ENCODE measurements around the gene WWOX.

WWOX gene

DNA sequence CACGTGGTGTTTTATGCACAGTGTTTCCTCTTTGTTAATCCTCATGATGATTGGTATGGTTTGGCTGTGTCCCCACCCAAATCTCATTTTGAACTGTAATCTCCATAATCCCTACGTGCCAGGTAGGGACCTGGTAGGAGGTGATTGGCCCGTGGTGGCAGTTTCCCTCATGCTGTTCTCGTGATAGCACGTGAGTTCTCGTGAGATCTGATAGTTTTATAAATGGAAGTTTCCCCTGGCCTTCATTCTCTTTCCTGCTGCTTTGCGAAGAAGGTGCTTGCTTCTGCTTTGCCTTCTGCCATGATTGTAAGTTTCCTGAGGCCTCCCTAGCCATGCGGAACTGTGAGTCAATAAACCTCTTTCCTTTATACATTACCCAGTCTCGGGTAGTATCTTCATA lies 115.8 kb downstream of the WWOX start:
- in situ Hi-C loops (cut with HindIII; ENCODE audit: low pct_unique_long_range_greater_than_20kb, low sequenced_read_pairs), result no loop called here
- no peak for TF ChIP-seq JUND (IDR thresholded peaks at IDR 0.05; ENCODE audit: low read depth)
- DNase-seq (ENCODE audit: low read depth in 1 of 2, low spot score in 1 of 2), result no peak

DNA sequence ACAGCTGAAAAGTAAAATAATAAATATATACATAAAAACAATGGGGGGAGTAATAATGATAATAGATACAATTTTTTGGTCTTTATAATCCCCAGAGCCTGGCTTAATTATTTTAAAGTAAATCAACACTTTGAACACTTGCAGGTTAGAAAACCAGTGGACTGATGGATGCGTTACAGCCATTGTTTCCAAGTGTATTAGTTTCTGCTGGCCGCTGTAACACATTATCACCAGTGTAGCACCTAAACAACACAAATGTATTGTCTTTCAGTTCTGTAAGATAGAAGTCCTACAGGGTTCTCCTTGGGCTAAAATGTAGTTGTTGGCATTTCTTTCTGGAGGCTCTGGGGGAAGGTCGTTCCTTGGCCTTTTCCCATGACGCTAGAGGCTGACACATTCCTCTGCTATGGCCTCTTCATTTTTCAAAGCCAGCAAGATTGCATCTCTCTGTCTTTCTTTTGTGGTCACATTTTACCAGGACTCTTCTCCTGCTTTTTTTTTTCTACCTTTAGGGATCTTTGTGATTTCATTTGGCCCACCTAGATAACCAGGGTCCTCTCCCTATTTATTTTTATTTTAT lies 116.8 kb downstream of the WWOX start:
- in situ Hi-C loops (cut with HindIII; ENCODE audit: low pct_unique_long_range_greater_than_20kb, low sequenced_read_pairs), result no loop called here
- no peak for TF ChIP-seq JUND (IDR thresholded peaks at IDR 0.05; ENCODE audit: low read depth)
- no peak for DNase-seq (ENCODE audit: low read depth in 1 of 2, low spot score in 1 of 2)

DNA sequence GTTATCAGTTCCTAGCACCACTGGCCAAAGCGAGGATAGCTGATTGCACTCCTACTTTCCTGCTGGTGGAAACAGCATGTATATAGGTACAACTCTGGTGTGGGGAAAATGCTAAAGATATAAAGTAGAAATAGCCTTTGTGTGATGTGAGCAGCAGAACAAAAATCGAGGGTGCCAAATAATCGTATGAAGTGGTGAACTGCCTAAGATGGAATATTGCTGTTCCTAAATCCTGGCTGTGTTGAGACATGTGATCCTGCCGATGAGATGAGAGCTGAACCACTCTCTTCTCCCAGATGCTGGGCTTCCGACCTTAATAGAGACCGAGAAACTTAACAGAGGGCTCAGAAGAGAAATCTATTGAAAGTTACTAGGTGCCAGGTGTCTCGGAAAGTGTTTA lies 117.8 kb downstream of the WWOX start:
- no peak for DNase-seq (ENCODE audit: low read depth in 1 of 2, low spot score in 1 of 2)
- in situ Hi-C loops (cut with HindIII; ENCODE audit: low pct_unique_long_range_greater_than_20kb, low sequenced_read_pairs), result no loop called here
- no peak for TF ChIP-seq JUND (IDR thresholded peaks at IDR 0.05; ENCODE audit: low read depth)

DNA sequence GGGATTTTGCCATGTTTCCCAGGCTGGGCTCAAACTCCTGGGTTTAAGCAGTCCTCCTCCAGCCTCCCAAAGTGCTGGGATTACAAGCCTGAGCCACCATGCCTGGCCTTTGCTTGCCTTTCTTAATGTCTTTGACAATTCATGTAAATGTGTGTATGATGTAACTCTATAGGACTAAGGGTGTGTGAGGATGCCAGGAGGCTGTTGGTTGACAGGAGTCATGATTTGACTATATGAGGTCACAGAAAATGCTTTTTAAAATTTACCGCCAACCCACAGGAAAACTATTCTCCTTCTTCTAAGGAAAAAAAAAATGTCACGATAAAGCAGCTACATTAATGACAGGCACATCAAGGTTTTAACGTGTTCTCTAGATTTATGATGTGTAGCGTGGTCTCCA lies 118.8 kb downstream of the WWOX start:
- no peak for DNase-seq (ENCODE audit: low read depth in 1 of 2, low spot score in 1 of 2)
- in situ Hi-C loops (cut with HindIII; ENCODE audit: low pct_unique_long_range_greater_than_20kb, low sequenced_read_pairs), result no loop called here
- TF ChIP-seq JUND (IDR thresholded peaks at IDR 0.05; ENCODE audit: low read depth), result no peak

DNA sequence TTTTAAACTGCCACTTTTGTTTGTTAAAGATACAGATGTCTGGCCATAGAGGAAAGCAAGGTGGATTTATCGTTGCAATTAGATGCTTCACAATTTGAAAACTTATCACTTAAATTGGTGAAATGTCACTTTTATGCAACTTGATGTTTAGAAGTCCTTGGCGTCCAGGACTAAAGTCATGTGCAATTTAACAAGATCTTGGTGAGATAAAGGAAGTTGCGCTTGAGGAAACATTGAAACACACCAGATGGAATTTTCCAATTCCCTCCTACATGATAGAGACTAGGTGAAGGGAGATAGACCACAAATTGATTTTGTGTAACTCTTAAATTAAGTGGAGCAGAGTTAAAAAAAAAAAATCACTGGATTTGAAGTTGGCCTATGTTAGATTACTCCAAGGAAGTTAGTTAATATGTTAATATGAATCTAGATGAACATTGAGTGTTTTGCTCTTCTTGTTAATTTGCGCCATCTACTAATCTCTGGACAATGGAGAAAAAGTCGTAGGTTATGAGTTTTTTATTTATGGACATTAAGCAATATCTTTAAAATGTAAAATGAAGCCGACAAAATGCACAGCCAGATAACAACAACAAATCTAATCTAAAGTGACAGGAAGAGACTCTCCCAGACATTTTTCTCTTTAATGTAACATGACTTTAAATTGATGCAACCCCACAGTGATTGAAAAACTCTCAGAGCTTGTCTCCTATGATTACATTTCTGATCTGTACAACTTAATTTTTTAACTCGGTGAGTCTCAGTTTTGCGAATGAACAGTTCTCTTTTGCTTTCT lies 119.6 kb downstream of the WWOX start:
- no peak for DNase-seq (ENCODE audit: low read depth in 1 of 2, low spot score in 1 of 2)
- in situ Hi-C loops (cut with HindIII; ENCODE audit: low pct_unique_long_range_greater_than_20kb, low sequenced_read_pairs), result no loop called here
- no peak for TF ChIP-seq JUND (IDR thresholded peaks at IDR 0.05; ENCODE audit: low read depth)

DNA sequence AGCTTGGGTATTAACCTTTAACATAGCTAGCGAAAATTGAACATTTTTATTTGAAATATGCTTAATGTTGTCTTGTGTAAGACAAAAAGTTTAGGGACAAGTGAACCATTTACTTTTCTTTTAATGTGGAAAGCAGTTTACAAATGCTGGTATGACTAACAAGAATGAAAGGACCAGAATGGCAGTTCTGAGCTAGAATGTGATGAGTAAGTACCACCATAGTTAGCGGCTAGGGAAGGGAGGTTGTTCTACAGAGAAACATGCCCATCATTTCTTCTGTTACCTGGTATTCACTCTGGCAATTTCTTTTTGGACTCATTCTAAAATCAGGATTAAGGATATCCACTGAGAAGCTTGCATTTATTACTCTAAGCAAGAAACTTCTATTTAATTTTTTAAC lies 121.1 kb downstream of the WWOX start:
- no peak for TF ChIP-seq JUND (IDR thresholded peaks at IDR 0.05; ENCODE audit: low read depth)
- in situ Hi-C loops (cut with HindIII; ENCODE audit: low pct_unique_long_range_greater_than_20kb, low sequenced_read_pairs), result no loop called here
- no peak for DNase-seq (ENCODE audit: low read depth in 1 of 2, low spot score in 1 of 2)

DNA sequence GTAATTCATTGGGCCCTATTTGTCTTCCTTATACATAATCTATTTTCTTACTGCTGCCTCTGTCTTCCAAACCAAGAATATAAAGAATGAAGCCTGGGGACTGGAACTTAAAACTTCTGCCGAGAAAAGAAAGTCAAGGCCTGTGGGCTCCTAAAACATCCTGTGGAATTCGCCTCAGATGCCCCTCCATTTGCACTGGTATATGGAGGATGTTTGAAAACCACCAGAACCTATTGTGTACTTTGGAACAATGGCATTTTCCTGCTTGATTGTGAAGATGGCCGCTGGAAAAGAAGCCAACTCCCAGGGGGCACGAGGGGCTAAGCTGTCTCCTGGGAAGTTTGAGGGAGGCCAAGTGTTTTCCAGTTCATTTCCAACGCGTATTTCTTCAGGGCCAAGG lies 122.4 kb downstream of the WWOX start:
- no peak for DNase-seq (ENCODE audit: low read depth in 1 of 2, low spot score in 1 of 2)
- in situ Hi-C loops (cut with HindIII; ENCODE audit: low pct_unique_long_range_greater_than_20kb, low sequenced_read_pairs), result no loop called here
- no peak for TF ChIP-seq JUND (IDR thresholded peaks at IDR 0.05; ENCODE audit: low read depth)

DNA sequence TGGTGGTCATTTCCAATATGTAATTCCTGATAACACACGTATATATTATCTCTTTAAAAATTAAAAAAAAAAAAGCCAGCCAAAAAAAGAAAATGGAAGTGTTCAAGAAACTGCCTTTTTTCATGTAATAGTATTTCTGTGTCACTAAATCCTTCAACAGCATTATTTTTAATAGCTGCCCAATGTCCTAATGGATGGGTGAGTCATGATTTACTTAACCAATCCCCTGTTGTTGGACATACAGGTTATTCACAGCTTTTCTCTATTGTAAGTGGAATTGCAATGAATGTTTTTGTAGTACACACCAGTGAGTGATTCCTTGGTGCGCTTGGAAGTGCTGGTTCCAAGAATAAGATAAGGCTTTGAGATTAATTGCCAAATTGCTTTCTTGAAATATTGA lies 124.9 kb downstream of the WWOX start:
- DNase-seq (ENCODE audit: low read depth in 1 of 2, low spot score in 1 of 2), result no peak
- no peak for TF ChIP-seq JUND (IDR thresholded peaks at IDR 0.05; ENCODE audit: low read depth)
- in situ Hi-C loops (cut with HindIII; ENCODE audit: low pct_unique_long_range_greater_than_20kb, low sequenced_read_pairs), result no loop called here

DNA sequence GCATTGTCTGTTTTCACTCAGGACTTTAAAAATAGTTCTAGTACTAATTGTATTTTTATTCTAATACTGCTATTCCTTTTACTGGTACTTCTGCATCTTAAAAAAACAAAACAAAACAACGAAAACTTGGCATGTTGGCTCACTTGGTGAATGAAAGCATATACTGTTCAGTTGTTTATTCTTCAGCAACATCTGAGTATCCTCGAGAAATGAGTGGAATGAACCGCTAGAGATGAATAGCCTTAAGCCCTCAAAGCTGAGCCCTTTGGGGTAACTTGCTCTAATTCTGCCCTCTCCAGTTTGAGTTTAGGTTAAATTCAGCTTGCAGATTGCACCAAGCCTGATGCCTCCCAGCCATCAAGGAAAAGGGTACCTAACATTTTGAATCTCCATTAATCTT lies 126.5 kb downstream of the WWOX start:
- in situ Hi-C loops (cut with HindIII; ENCODE audit: low pct_unique_long_range_greater_than_20kb, low sequenced_read_pairs), result no loop called here
- no peak for DNase-seq (ENCODE audit: low read depth in 1 of 2, low spot score in 1 of 2)
- no peak for TF ChIP-seq JUND (IDR thresholded peaks at IDR 0.05; ENCODE audit: low read depth)

DNA sequence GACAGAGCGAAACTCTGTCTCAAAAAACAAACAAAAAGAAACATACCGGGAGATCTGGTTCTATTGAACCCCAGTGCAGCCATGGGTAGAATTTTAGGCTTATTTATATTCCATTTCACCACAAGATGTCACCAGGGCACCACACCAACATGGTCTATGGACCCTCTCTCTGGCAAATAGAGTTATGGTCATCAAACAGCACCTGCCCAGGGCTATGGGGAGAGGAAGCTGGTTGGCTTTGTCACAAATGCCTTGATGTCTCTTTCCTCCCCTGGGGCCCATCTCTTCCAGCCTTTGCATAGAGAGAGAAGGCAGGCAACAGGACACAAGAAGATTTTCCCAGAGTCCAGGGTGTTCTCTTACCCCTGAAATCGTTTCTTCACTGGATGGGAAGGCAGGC lies 128.4 kb downstream of the WWOX start:
- DNase-seq (ENCODE audit: low read depth in 1 of 2, low spot score in 1 of 2), result peak in 1 of 2 experiments; percentile 71
- in situ Hi-C loops (cut with HindIII; ENCODE audit: low pct_unique_long_range_greater_than_20kb, low sequenced_read_pairs), result no loop called here
- no peak for TF ChIP-seq JUND (IDR thresholded peaks at IDR 0.05; ENCODE audit: low read depth)

DNA sequence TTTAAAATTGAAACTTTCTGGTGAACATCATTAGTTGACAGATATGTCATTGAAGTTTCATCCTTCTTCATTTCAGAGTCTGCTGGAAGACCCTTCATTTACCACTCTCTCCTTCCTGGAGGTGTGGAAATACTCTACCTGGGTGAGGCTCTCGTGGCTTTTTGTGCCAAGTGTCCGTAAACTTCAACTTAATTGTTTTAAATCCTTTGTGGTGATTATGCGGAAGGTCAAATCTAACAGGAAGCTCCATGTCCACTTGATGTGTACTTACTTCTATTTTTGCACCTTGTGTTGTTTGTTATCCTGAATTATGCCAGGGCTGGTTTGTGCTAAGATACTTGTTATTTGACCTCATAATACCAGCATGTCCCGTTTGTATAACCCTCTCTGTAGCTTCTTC lies 129.2 kb downstream of the WWOX start:
- in situ Hi-C loops (cut with HindIII; ENCODE audit: low pct_unique_long_range_greater_than_20kb, low sequenced_read_pairs), result no loop called here
- TF ChIP-seq JUND (IDR thresholded peaks at IDR 0.05; ENCODE audit: low read depth), result no peak
- no peak for DNase-seq (ENCODE audit: low read depth in 1 of 2, low spot score in 1 of 2)

DNA sequence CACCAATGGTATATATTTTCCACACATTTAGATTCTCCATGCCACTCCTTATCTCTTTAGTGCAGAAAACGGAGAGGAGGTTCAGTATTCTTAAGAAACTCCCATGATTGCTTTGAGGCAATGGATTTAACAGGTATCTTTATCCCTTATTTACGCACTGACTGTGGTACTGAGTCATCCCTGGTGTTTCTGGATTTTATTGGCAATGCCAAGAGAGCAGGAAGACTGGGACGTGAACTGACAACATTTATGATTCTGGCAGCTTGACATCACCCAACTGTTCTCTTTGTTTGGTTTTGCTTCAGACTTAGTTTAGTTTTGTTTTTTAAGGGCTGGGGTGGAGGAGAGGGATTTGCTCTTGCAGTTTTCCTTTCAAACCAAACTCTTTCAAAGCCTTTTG lies 131.4 kb downstream of the WWOX start:
- in situ Hi-C loops (cut with HindIII; ENCODE audit: low pct_unique_long_range_greater_than_20kb, low sequenced_read_pairs), result no loop called here
- DNase-seq (ENCODE audit: low read depth in 1 of 2, low spot score in 1 of 2), result peak in 1 of 2 experiments; percentile 60
- no peak for TF ChIP-seq JUND (IDR thresholded peaks at IDR 0.05; ENCODE audit: low read depth)

DNA sequence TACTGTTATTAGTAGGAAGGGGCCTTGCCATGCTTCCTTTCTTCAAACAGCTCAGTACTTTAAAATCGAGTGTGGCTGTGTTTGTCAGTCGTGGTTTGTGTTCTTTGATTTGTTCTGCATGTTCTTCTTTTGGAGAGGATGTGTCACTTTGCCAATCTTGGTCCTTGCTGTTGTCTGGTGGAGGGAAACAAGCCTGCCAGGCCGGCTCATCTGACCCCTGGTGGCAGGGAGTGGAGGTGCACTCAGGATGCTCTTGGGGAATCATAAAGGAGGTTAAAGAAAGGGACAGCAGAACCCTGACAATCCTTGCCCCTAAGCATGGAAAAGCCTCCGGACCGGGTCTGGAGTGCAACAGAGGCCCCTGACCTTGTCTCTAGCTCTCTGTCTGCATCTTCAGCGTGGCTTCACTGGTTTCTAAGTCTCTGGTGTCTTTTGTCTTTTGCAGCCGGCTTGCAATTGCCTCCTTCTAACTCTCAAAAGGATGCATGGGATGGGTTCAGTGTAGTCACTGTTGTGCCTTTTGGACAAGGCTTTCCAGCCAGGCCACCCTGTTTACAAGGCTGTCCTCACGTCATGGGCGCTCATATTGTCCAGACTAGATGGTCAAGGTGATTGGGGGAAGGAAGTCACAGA lies 135.8 kb downstream of the WWOX start:
- TF ChIP-seq JUND (IDR thresholded peaks at IDR 0.05; ENCODE audit: low read depth), result no peak
- peak; percentile 26 to 84 for DNase-seq (ENCODE audit: low read depth in 1 of 2, low spot score in 1 of 2)
- in situ Hi-C loops (cut with HindIII; ENCODE audit: low pct_unique_long_range_greater_than_20kb, low sequenced_read_pairs), result no loop called here
